NCI-H526 (cell line): Measurements from ENCODE around the gene FAM20C.

ENCODE experiments used
- DNase-seq, 2 experiments: peaks; one replicate each; lab custom pipeline; 2025; lab: John Stamatoyannopoulos, UW

FAM20C gene

DNA sequence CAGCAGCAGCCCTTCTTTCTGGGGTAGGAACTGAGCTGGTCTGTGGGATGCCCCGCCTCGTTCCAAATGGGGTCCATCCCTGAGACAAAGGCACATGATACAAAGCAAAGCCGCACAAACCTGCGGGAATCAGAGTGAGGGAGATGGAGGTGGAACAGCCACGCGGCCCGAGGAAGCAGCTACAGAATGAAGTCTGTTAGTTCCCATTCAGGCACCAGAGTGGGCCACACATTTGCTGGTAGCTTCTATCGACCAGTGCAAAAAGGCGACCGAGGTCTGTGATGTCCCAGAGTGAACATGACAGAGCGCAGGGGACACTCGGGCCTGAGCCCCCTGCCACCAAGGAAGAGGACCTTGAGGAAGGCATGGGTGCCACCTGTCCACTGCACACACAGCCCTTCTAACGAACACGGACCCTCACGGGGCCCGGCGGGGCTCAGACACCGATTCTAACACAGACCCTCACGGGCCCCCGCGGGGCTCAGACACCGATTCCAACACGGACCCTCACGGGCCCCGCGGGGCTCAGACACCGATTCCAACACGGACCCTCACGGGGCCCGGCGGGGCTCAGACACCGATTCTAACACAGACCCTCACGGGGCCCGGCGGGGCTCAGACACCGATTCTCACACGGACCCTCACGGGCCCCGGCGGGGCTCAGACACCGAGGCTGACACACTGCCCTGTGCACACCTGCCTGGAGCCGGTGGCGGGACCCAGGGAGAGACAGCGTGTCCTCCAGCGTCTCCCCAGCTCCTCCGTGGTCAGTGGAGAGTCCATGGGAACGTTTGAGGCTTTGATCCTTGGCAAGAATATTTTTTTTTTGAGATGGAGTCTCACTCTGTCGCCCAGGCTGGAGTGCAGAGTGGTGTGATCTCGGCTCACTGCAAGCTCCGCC is 32.8 kb upstream of the FAM20C start:
- DNase-seq = peak in 1 of 2 experiments; percentile 24

DNA sequence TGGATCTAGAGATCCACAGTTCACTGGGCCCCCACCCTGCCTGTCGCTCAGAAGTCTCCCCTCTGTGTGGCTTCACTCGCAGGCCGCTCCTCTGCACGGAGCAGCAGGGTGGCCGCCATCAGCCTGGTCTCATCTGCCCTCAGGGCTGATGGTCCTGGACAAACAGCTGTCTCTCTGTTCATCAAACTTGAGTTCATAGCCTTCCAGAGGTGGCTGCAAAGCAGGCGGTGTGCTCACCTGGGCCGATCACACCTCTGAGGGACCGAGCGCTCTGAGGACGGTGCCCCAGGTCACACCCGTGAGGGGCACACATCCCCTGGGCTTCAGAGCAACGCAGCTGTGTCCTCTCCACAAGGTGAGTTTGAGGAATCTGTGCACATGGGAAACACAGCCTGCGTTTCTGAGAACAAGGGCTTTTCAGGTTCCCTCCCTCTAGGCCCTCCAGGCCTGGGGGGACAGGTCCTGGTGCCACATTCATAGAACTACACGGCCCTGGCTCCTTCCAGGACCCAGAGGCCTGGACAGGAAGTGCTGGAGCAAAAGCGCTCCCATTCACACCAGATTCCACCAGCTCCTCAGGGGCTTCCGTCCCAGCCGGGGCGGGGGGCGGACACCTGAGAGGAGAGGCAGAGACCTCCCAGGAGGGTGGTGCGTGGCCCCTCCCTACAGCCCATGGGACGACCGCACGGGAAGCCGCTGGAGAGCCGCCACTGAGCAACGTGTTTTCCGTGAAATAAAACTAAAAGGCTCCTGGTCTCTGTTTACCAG is 31.2 kb upstream of the FAM20C start:
- DNase-seq = no peak

DNA sequence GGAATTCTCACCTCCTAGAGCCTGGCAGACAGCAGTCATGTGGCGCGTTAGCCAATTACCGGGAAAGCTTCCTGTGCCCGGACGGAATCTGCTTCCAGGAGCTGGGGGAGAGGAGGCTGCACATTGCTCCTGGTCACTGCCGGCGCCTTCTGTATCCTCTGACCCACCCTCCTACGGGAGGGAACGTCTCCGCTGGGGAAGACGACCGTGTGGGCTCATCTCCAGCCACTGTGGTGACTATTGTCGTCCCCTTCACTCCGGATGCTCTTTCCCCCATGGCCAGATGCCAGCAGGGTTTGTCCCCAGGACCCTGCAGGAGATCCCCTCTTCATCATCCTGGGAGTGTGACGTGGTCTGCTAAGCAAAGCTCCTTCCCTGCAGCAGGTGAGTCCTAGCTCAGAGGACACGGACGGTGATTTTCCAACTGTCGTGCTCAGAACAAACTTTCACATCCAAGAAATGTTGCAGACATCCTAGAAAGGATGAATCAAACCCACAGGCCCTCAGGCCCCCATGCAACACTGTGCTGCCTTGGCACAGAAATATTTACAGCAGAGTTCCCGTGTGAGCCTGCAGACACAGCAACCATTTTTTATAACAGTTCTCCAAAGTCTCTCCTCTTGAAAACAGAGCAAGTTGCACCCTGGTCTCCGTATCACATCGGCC is 29.6 kb upstream of the FAM20C start:
- DNase-seq = no peak

DNA sequence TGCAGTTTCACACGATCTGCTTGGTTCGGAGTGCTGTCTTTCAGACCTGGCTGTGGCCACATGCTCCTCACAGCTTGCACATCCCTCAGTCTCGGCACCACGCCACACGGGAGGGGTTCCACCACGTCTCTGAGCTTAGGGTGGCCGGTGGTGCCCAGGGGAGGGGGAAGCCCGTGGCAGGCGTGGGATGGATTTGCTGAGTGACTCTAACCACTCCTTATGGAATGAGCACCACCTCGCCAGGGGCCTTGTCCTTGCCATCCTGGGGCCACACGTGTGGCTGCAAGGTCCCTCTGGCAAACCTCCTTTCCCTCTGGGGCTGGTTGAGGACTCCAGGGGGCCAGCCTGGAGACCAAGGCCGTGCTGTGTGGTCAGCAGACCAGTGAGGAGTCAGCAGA is 29.1 kb upstream of the FAM20C start:
- no peak for DNase-seq

DNA sequence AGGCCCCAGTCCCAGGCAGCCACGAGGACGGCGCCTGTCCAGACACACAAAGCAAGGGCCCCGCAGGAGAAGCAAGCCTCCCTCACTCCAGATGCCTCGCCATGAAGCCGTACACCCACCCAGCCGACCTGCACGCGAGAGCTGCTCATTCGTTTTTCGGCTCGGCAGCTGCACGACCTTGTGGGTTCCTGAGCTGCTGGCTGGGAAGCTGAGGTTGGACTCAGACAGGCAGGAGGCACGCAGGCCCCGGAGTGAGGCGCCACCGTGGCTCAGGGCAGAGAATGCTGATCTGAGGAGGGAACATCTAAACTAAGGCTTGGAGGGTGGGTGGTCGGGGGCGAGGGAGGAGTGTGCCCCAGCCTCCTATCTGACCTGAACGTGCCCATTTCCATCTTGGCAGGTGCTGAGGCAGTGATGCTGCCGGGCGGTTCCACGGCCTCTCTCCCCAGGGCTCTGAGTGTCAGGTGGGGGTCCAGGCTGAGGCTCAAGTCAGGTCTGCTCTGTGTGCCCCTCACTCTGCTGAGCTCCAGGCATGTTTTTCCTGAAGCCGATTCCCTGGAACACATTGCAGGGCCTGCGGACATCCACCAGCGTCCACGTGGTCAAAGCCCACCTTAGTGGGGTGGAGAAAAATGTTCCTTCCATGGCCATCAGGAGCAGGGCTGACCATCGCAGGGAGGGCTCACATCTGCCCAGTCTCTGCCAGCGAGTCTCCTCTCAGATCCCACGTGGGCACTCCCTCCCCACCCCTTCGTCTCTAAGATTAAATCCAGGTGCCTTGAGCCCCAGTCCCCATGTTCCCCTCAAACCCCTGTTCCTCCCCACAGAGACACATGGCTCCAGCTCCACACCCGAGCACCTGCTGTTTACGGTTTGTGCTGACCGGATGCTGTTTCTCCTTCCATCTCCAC is 28.1 kb upstream of the FAM20C start:
- no peak for DNase-seq

DNA sequence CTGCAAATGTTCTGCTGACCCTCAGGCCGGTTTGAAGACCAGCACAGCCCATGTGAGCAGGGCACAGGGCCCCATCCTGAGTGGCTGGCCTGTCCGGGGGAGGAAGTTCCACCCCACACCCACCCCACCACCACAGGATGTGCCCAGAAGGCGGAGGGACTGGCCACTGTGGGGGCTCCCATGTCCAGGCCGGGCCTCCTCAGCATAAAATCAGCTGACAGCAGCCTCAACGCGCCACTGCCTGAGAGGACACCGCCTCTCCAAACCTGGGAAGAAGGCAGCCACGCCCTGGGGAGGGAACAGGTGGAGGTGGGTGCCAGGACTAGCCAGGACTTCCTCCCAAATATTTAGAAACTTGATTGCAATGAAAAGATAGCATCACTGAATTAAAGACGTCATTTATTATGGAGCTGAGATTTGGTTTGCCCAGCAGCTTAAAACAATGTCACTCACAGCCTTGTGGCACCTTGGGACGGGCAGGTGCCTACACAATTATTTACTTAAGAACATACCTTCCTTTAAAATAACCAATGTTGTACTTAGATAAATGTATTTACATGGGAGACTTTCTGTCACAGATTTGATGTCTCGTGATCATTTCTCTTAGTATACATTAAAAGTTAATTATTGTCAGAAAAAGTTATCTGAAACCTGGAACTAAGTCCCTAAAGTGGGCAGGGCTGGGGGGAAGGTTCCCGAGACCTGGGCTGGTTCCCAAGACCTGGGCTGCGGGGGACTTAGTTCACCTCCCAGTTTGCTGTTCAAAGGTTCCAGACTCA is 27.3 kb upstream of the FAM20C start:
- no peak for DNase-seq

DNA sequence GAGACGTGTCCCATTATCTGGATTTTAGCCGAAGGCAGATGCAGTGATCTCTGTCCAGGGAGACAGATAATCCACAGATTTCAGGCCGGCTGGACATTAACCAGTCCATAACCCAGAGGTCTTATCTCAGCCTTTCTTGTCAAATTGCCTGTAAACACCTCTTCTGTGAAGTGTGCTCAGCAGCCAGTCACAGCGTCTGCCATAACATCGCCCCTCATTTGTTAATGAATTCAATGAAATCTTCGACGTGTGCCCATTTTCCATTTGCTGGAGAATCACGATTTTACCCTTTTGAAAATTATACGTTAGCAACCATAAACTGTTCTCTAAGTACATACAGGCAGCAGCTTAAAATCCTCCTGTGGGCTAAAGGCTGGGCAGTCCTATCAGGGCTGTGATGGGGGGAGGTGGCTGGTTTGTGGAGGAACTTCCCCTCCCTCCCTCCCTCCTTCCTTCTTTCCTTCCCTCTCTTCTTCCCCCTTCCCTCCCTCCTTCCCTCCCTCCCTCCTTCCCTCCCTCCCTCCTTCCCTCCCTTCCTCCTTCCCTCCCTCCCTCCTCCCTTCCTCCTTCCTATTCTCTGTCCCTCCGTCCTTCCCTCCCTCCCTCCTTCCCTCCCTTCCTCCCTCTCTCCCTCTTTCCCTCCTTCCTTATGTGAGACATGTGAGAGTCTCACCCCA is 26.6 kb upstream of the FAM20C start:
- DNase-seq = no peak

DNA sequence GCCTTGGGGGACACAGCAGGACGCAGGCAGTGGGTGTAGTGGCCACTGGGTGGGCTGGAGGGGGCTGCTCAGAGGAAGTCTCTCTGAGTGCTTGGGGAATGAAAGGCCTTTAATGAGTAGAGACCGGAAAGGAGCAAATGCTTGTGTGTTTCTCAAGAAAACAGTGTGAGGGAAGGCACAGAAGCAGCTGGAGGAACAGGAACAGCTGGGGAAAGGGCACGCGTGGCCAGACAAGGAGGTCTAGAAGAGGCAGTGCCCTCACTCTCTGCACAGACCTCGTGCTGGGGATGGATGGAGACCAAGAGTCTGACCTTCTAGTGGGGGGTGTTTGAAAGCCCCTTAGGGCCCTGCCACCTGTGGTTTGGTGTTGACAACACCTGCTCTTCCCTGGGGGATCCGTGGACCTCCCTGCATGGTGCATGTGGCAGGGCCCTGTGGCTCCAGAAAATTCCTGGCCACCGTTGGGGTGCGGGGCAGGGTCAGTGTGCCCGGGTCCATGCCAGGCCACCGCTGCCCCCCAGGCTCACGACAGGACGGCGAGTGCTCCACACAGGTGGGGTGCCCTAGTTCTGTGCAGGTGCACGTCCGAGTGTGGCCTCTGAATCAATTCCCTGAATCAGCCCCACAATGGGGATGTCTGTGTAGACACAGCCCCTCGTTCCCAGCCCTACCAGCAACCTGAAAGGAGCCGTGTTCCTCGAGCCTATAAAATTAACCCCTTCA is 25.9 kb upstream of the FAM20C start:
- DNase-seq = no peak

DNA sequence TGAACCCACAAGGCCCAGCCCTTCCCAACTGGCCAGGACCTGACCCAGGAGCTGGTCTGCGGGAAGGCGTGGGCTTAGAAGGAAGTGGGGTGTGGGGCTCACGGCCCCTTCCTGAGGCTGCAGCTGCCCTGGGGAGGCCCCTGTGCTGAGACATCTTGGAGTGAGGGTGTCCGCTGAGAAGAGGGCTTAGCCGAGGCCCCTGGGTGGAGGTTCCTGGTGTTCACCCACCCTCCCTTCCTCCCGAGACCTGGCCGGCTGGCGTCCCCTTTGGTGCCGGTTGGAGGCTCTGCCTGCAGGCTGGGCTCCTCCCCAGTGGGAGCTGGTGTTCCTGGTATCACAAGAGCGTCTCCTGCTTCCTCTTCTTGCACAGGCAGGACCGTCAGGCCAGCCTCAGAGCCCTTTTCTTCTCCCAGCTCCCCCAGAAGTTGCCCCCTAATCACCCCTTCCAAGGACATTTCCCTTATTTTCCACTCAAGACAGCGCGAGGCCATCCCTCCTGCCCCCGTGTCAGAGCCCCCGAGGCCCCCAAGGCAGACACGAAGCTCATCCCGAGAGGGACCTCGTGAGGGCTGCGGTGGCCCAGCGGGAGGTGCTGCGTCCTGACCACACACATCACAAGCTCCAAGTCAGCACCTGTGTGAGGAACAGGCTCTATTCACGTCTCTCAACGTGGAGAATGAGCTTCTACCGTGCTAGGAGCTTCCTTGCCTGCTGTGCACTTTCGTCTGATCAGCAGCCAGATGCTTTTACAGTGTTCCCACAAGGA is 25.1 kb upstream of the FAM20C start:
- DNase-seq = no peak

DNA sequence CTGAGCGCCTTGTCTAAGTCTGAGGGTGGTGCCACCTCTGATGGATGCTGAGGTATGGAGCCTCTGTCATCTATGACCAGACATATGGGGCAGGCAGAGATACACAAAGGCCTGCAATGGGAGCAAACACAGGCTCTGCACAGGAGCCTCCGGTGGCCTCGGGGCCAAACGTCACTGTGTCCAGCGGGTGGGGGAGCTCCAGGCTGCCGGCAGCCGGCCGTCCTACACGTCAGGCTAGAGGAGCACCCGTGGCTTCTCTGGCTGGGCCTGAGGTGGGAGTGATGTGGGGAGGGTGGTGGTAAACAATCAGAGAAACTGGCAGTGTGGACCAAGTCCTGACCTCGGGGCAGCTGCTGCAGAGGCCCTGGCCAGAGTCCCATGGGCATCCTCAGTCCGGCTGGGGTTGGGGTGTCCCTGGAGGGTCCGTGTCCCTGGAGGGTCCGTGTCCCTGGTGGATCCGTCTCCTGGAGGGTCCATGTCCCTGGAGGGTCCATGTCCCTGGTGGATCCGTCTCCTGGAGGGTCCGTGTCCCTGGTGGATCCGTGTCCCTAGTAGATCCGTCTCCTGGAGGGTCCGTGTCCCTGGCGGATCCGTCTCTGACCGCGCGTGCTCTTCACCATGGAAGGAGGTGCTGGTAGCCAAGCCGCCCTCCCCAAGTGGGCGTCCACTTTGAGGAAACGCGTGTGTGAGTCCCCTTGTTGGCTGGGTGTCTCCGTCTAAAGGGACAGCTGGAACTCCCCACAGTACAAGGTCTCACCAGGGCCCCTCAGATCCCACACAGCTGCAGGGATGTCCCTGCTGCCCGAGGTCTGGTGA is 24.2 kb upstream of the FAM20C start:
- no peak for DNase-seq

DNA sequence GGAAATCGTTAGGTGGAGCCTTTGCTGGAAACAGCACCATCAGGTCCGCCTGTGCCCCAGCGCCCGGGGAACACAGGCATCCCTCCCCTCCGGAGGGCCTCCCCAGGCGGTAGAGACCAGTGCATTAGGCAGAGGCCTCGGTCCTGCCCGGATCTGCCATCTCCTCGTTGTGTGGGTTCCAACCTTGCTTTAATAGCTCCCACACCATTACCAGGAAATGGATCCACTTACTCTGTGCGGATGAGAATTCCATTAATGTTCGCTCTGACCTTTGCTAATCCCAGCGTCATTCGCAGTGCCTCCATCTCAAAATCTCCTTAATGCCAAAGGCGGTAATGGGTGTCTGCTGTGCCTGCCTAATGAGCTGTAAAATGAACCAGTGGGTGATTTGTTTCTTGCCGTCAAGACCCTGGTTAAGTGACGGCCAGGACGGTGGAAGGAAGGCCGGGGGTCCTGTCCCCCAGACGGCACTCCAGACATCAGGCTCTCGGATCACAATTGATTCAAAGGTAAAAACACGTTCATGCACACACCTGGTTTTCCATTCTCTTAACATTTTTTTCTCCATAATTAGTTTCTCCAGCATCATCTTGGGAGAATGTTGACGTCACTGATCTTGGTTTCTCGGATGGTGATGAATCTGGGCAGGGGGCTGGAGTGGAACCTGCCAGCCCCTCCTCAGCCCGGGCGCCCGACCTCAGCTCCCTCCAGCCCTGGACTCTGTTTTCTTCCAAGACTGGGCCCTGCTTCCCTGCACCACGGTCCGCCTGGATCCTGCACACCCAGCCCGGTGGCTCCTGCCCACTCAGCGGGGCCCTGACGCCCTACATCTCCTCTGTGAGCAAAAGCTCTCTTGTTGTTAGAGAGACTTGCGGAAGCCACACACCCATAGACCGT is 22.8 kb upstream of the FAM20C start:
- DNase-seq = no peak

DNA sequence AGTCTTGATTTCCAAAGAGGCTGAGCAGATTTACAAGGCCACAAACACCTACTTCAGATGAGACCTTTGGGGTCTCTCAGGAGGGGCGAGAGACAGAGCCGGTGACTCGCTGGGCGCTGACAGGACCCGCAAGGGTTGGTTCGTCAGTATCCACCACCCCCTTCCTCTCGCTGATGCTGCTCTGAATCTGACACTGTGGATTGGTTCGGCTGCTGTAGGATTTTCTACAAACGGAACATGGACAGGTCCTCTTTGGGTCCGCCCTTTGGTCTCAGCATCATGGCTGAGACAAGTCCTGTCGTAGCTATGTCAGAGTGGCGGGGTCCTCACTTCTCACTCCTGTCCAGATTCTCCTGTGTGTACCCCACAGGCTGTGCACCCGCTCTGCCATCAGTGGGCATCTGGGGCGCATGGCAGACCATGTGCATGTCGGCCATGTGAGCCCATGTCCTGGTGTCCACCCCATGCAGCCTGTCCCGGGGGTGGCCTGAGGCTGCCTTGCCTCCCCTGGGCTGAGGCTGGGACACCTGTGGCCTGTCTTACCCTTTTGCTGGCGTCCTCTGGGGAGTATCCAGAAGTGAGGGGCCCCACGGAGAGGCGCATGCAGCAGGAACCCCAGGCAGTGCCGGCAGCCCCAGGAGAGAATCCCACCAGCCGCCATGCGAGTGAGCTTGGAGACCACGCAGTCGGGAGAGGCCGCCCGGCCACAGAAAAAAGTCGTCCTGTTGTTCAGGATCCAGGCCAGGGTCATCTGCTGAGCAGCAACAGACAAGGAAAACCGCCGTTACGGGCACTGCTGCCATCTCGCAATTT is 21.6 kb upstream of the FAM20C start:
- no peak for DNase-seq

DNA sequence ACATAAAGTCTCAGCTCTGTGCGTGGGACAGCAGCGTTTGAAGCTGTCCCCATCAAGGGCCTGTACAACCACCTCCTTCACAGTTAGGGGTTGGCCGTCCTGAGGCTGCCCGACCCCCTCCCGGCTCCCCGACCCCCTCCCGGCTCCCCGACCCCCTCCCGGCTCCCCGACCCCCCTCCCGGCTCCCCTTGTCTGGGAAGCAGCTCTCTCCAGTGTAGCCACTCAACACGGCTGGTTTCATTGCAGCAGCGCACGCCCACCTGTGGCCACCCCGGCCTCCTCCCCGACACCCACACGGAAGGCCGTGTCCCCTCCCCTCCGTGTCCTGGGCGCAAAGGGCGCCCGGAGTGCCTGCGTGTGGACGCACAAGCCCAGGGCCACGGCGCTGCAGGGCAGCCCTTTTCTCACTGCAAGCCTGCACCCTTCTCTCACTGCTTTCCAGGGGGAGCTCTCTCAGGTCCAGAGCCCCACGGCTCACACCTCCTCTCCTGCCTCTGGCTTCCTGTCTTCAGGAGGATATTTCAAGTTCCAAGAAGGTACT is 20.9 kb upstream of the FAM20C start:
- DNase-seq = no peak

DNA sequence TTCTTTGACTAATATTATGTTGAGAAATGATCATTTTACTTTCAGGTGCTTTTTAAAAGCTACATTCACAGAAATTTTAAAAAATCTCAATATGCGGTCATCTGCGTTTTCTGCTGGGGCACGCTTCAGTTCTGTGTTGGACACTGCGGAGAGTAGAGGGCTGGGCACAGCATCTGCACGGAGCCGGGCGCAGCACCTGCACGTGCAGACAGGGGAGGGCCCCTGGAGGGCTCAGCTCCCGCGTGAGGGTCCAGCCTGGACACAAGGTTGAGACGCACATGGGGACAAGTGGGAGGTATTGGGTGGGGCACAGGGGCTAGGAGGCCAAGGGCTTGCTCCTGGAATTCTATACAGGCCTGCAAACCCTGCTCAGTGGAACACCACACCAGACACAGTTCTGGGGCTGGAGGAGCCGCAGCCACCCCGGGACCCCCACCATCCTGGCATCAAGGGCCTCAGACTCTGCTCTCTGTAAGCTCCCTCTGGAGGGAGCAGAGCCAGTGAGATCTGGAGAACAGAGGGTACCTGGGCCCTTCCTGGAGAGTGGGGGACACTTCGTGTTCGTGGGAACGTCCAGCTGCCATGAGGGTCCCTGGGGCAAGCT is 20.4 kb upstream of the FAM20C start:
- DNase-seq = no peak

DNA sequence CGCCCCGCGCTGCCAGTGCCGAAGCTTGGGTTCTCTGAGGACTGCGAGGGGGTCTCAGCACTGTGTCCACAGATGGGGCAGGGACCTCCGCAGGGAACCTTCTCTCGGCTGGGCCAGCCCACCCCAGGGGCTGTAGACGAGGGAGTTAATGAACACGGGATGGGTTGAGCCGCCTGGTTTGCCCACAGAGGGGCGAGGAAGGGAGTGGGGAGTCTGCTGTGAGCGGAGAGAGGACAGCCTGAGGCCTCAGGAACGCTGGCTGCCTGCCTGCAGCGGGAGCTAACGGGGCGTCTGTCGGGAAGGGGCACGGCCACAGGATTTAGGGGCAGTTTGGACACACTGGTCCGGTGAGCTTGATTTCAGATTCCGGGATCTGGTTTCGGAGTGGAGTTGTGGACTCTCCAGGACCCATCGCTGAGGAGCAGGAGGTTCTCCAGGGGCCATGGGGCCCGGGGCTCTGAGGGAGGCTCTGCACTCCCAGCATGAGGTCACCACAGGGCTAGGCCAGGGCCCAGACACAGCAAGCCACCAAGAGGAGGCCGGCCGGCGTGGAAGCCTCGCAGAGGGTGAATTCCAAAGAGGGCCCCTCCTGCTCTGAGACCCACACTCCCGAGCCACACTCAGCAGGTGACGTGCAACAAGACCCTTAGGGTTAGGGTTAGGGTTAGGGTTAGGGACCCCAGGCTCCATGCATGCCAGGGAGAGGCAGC is 19.0 kb upstream of the FAM20C start:
- DNase-seq = no peak
